ENCODE results near the gene EHF. TPM values are rescaled to one million over a fixed set of nuclear protein-coding genes. Genes with fewer than 3 reads are reported as not detected.

Gene EHF
- total and polyA plus RNA-seq, 9 of the 15 experiments (the other 6 are each of a cell fraction or from before 2014, with no cell fraction given), result 0.04 to 0.54 (median 0.37) TPM

- TF ChIP-seq MYBL2 (IDR thresholded peaks at IDR 0.05; ENCODE audit: low read depth), result no peak
- no peak for TF ChIP-seq MYBL2 (CRISPR knock-in tag; IDR thresholded peaks at IDR 0.05; ENCODE audit: borderline replicate concordance)
- TF ChIP-seq, protein P1, sequence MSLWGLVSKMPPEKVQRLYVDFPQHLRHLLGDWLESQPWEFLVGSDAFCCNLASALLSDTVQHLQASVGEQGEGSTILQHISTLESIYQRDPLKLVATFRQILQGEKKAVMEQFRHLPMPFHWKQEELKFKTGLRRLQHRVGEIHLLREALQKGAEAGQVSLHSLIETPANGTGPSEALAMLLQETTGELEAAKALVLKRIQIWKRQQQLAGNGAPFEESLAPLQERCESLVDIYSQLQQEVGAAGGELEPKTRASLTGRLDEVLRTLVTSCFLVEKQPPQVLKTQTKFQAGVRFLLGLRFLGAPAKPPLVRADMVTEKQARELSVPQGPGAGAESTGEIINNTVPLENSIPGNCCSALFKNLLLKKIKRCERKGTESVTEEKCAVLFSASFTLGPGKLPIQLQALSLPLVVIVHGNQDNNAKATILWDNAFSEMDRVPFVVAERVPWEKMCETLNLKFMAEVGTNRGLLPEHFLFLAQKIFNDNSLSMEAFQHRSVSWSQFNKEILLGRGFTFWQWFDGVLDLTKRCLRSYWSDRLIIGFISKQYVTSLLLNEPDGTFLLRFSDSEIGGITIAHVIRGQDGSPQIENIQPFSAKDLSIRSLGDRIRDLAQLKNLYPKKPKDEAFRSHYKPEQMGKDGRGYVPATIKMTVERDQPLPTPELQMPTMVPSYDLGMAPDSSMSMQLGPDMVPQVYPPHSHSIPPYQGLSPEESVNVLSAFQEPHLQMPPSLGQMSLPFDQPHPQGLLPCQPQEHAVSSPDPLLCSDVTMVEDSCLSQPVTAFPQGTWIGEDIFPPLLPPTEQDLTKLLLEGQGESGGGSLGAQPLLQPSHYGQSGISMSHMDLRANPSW (CRISPR knock-in tag; IDR thresholded peaks at IDR 0.05), result no peak
- TF ChIP-seq BRCA1 (IDR thresholded peaks at IDR 0.05), result no peak
- no peak for TF ChIP-seq BRCA1 (CRISPR knock-in tag; IDR thresholded peaks at IDR 0.05)
- no peak; the same call in 1 of the 2 replicates for TF ChIP-seq STAT5A (IDR thresholded peaks at IDR 0.05; ENCODE audit: borderline replicate concordance, low read length)
- no peak for TF ChIP-seq ZFP36 (IDR thresholded peaks at IDR 0.05; ENCODE audit: low read depth, low read length, partially characterized antibody)
- peak; percentile 58; the same call in 1 of the 2 replicates for TF ChIP-seq NCOA1 (IDR thresholded peaks at IDR 0.05; ENCODE audit: low read depth)
- TF ChIP-seq TARDBP (IDR thresholded peaks at IDR 0.05), result no peak
- peak; percentile 40; the same call in 1 of the 2 replicates for TF ChIP-seq MYC (IDR thresholded peaks at IDR 0.05; ENCODE audit: low read depth, low read length)
- 0 out of 2 replicates have a peak, but pooled peaks have one; percentile 9 for TF ChIP-seq MYC (CRISPR knock-in tag; IDR thresholded peaks at IDR 0.05; ENCODE audit: borderline replicate concordance, low read depth)
- no peak for TF ChIP-seq CSDE1 (IDR thresholded peaks at IDR 0.05)
- TF ChIP-seq E2F4 (CRISPR knock-in tag; IDR thresholded peaks at IDR 0.05; ENCODE audit: low read depth), result no peak
- TF ChIP-seq, protein P2, sequence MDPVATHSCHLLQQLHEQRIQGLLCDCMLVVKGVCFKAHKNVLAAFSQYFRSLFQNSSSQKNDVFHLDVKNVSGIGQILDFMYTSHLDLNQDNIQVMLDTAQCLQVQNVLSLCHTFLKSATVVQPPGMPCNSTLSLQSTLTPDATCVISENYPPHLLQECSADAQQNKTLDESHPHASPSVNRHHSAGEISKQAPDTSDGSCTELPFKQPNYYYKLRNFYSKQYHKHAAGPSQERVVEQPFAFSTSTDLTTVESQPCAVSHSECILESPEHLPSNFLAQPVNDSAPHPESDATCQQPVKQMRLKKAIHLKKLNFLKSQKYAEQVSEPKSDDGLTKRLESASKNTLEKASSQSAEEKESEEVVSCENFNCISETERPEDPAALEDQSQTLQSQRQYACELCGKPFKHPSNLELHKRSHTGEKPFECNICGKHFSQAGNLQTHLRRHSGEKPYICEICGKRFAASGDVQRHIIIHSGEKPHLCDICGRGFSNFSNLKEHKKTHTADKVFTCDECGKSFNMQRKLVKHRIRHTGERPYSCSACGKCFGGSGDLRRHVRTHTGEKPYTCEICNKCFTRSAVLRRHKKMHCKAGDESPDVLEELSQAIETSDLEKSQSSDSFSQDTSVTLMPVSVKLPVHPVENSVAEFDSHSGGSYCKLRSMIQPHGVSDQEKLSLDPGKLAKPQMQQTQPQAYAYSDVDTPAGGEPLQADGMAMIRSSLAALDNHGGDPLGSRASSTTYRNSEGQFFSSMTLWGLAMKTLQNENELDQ (CRISPR knock-in tag; IDR thresholded peaks at IDR 0.05; ENCODE audit: borderline replicate concordance), result no peak
- TF ChIP-seq RBM14 (IDR thresholded peaks at IDR 0.05; ENCODE audit: borderline replicate concordance, insufficient read depth, low read depth, low read length), result no peak
- peak; percentile 93 for TF ChIP-seq HMGN3 (IDR thresholded peaks at IDR 0.05; ENCODE audit: borderline replicate concordance, extremely low read depth, insufficient read length, low read depth, low read length)
- peak; percentile 47; the same call in 1 of the 2 replicates for TF ChIP-seq TAF7 (tag; IDR thresholded peaks at IDR 0.05)
- TF ChIP-seq, protein P3, sequence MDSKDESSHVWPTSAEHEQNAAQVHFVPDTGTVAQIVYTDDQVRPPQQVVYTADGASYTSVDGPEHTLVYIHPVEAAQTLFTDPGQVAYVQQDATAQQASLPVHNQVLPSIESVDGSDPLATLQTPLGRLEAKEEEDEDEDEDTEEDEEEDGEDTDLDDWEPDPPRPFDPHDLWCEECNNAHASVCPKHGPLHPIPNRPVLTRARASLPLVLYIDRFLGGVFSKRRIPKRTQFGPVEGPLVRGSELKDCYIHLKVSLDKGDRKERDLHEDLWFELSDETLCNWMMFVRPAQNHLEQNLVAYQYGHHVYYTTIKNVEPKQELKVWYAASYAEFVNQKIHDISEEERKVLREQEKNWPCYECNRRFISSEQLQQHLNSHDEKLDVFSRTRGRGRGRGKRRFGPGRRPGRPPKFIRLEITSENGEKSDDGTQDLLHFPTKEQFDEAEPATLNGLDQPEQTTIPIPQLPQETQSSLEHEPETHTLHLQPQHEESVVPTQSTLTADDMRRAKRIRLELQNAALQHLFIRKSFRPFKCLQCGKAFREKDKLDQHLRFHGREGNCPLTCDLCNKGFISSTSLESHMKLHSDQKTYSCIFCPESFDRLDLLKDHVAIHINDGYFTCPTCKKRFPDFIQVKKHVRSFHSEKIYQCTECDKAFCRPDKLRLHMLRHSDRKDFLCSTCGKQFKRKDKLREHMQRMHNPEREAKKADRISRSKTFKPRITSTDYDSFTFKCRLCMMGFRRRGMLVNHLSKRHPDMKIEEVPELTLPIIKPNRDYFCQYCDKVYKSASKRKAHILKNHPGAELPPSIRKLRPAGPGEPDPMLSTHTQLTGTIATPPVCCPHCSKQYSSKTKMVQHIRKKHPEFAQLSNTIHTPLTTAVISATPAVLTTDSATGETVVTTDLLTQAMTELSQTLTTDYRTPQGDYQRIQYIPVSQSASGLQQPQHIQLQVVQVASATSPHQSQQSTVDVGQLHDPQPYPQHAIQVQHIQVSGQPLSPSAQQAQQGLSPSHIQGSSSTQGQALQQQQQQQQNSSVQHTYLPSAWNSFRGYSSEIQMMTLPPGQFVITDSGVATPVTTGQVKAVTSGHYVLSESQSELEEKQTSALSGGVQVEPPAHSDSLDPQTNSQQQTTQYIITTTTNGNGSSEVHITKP (IDR thresholded peaks at IDR 0.05; ENCODE audit: partially characterized antibody), result peak; percentile 31
These were observed 20.4 kb upstream of the EHF start (continued) for GRCh38 chr11:34600339-34601084.

Data from K562 (cell line).